ENCODE data around the gene ENTHD1. TPM values are rescaled to one million over a fixed set of nuclear protein-coding genes. Genes with fewer than 3 reads are reported as not detected.

Gene ENTHD1
- total and polyA plus RNA-seq, 2 of the 8 experiments (the other 6 are each of a cell fraction or from before 2014, with no cell fraction given) = not detected

DNA sequence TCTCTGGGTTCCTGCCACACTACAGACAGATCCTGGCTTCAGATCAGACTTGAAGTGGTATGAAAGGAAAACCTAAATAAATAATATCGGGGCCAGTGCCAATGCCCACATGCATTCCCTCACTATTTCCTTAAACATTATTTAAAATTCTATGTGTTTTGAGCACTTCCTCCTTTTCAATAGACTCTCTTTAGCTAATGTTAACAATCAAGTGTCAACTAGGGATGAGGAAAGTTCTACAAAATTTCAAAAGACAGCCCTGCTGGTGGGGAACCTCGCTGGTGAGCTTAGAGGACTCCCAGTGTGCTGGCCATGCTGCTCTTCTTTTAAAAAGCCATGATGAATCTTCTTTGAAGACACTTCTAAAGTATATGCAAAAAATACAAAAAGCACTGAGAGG lies 87.5 kb downstream of the ENTHD1 start:
- DNase-seq (ENCODE audit: low read depth in 1 of 2, low spot score in 2 of 2) (no peak), FAIRE-seq (no peak)
- H3K36me3 ChIP-seq (ENCODE audit: control insufficient read depth in 2 of 4, insufficient read depth in 4 of 4, low read length in 3 of 4) = no peaks in the 10 kb centered on the region
- no peak overlapping the region for H4K5ac ChIP-seq (ENCODE audit: insufficient read length, low read depth, low read length)
- H3K23ac ChIP-seq (ENCODE audit: insufficient read length) = no peak overlapping the region
- no peaks in the 10 kb centered on the region for H4K20me1 ChIP-seq (replicated peaks in 1 of 2; ENCODE audit: control insufficient read depth in 1 of 2, insufficient read depth in 2 of 2, low read length in 2 of 2)
- no peak overlapping the region for H2BK15ac ChIP-seq (ENCODE audit: low read length)
- no peak overlapping the region for H2AK5ac ChIP-seq (ENCODE audit: low read depth, low read length)
- WGBS, 2 experiments (ENCODE audit: extremely low coverage in 1 of 2, insufficient coverage in 1 of 2, insufficient read length in 1 of 2, insufficient replicate concordance in 2 of 2, low coverage in 1 of 2, low lambda C conversion rate in 2 of 2, missing lambda C conversion rate in 1 of 2) = 78% methylated on average over 2 of the region's 2 CpGs; no CpG with 5 or more reads in 1 of the 2 experiments
- no peaks in the 10 kb centered on the region; the same call in 1 of the 2 replicates for H3K79me1 ChIP-seq (ENCODE audit: low read depth, low read length)
- no peak overlapping the region for H3K4ac ChIP-seq (replicated peaks; ENCODE audit: insufficient read length, low read depth, low read length)
- POLR2A ChIA-PET (ENCODE audit: partially characterized antibody) = no interaction called here
- CTCF ChIA-PET (ENCODE audit: partially characterized antibody) = interaction anchor here (1.1 to 3.2 kb wide), 16 partner anchors 7 to 263 kb away, joined by 3 to 21 read pairs (median 4); no protein-coding TSS in a partner anchor
- no peak overlapping the region for H2BK120ac ChIP-seq (replicated peaks; ENCODE audit: low read depth, low read length)
- no peaks in the 10 kb centered on the region for H3K79me2 ChIP-seq (ENCODE audit: control insufficient read depth in 1 of 2, insufficient read depth in 2 of 2, low read length in 2 of 2)
- no peak overlapping the region for H2AFZ ChIP-seq (ENCODE audit: low read length)
- H3K9ac ChIP-seq (replicated peaks in 1 of 4; ENCODE audit: extremely low read depth in 1 of 4, low read depth in 3 of 4, low read length in 3 of 4) = no peak overlapping the region
- H3K56ac ChIP-seq (replicated peaks; ENCODE audit: insufficient read length, low read depth, low read length) = no peak overlapping the region
- H4K8ac ChIP-seq (ENCODE audit: extremely low read depth, insufficient read depth, low read length) = no peak overlapping the region
- H3K4me3 ChIP-seq (ENCODE audit: extremely low read depth in 1 of 4, insufficient read depth in 2 of 4, low read depth in 3 of 4, low read length in 4 of 4) = no peak overlapping the region
- H3K27me3 ChIP-seq (replicated peaks in 1 of 4; ENCODE audit: control insufficient read depth in 3 of 4, extremely low read depth in 1 of 4, insufficient read depth in 3 of 4, low read length in 3 of 4) = peaks cover 0 to 2% (median 0%) of the 10 kb centered on the region in 4 experiments; a peak in 3 of 7 replicates
- no peaks in the 10 kb centered on the region for H3K23me2 ChIP-seq (ENCODE audit: low read depth, low read length)
- H3K4me1 ChIP-seq (replicated peaks in 1 of 4; ENCODE audit: control insufficient read depth in 3 of 4, insufficient read depth in 4 of 4, low read length in 3 of 4) = peaks cover 0 to 3% (median 0%) of the 10 kb centered on the region in 4 experiments; a peak in 1 of 7 replicates
- no peak overlapping the region for H2BK5ac ChIP-seq (ENCODE audit: low read depth, low read length)
- no peak overlapping the region for H4K91ac ChIP-seq (replicated peaks; ENCODE audit: insufficient read length, low read length)
- H2BK12ac ChIP-seq (ENCODE audit: low read depth, low read length) = no peak overlapping the region
- no peak overlapping the region for H3K4me2 ChIP-seq (ENCODE audit: insufficient read depth in 1 of 2, low read depth in 2 of 2, low read length in 2 of 2)
- H3K27ac ChIP-seq (ENCODE audit: low read depth, low read length) = no peak overlapping the region
- H3K14ac ChIP-seq (ENCODE audit: insufficient read length) = no peak overlapping the region
- H3K9me3 ChIP-seq (ENCODE audit: insufficient read depth in 2 of 2, low read depth in 1 of 2, low read length in 1 of 2) = no peaks in the 10 kb centered on the region
- H2BK20ac ChIP-seq (ENCODE audit: low read length) = no peak overlapping the region
- H3K18ac ChIP-seq (ENCODE audit: extremely low read depth, low read length) = no peak overlapping the region
- no peak for TF ChIP-seq TEAD4 (IDR thresholded peaks at IDR 0.05; ENCODE audit: low read depth, low read length)

Data from H1 (cell line).